CD4-positive, alpha-beta T cell treated with Interferon alpha-2 for 1 hour (primary cell): ENCODE measurements around the gene PRODH.
"Not testable (repeated sequence)": the region's sequence is repeated elsewhere in the genome, so short reads cannot be mapped to it uniquely, and the experiment has no call there.

ENCODE experiments used
- DNase-seq, 2 donors: peaks; one replicate each; pipeline ENCODE4 v3.0.0-alpha.2; 2020 to 2022

Gene PRODH, protein sequence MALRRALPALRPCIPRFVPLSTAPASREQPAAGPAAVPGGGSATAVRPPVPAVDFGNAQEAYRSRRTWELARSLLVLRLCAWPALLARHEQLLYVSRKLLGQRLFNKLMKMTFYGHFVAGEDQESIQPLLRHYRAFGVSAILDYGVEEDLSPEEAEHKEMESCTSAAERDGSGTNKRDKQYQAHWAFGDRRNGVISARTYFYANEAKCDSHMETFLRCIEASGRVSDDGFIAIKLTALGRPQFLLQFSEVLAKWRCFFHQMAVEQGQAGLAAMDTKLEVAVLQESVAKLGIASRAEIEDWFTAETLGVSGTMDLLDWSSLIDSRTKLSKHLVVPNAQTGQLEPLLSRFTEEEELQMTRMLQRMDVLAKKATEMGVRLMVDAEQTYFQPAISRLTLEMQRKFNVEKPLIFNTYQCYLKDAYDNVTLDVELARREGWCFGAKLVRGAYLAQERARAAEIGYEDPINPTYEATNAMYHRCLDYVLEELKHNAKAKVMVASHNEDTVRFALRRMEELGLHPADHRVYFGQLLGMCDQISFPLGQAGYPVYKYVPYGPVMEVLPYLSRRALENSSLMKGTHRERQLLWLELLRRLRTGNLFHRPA

DNA sequence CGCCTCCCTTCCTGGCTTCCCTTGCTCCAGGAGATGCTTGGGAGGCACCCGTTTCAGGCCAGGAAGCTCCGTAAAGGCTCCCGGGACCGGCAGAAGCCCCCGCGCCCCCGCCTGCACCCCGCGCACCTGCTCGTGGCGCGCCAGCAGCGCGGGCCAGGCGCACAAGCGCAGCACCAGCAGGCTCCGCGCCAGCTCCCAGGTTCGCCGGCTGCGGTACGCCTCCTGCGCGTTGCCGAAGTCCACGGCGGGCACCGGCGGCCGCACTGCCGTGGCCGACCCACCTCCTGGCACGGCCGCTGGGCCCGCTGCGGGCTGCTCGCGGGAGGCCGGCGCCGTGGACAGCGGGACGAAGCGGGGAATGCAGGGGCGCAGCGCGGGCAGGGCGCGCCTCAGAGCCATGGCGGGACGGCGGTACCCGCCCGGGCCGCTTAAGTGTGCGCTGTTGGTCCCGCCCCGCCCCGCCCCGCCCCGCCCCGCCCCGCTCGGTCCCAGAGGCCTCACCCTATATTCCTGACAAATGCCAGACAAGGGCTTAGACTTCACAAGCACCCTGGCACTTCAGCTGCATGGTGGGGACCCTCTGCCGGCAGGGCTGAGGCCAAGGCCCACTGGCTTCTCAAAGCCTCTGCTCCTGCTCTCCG lies at the start of gene PRODH:
Gene PRODH, minus strand, starts transcription at position 405 of the 641 bp plus-strand sequence. Its CDS starts 6 bp downstream, at position 399.
- no peak for DNase-seq

GRCh38 chr22:18985780-18986179 lies 49.7 kb upstream of the PRODH start:
- no peak for DNase-seq

DNA sequence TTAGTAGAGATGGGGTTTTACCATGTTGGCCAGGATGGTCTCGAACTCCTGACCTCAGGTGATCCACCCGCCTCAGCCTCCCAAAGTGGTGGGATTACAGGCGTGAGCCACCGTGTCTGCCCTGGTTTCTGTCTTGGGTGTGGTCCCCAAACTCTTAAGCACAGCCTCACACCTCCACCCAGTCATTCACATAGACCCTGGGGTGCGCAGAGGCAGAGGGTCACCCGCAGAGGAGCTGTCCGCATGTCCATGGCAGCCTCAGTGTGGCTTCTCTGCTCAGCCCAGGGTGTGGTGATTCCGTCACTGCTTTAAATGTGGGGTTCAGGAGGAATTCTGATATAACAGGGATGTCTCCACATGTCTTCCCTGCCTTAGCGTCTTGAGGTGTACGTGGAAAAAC lies 48.5 kb upstream of the PRODH start:
- no peak for DNase-seq

DNA sequence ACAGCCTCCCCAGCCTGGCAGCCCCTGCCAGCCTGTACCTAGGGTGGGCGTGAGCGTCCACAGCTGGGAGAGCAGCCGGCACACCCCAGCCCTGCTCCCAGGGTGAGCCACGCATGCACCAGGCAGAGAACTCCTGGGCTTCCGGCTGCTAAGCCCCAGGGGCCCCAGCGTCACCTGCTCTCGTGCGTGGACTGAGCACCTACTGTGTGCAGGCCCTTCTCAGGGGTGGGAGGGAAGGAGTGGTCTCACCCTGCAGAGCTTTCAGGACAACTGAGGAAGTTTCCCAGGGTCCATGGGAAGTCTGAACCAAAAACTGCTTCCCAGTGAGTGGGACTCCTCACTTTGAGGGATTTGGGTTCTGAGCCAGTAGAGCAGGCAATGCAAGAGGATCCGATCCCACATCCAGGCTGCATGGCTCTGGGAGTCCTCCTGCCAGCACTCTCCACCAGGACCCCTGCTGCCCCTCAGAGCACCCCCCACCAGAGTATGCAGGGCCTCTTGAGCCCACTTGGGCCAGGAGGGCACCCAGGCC lies 47.1 kb upstream of the PRODH start:
- no peak for DNase-seq

DNA sequence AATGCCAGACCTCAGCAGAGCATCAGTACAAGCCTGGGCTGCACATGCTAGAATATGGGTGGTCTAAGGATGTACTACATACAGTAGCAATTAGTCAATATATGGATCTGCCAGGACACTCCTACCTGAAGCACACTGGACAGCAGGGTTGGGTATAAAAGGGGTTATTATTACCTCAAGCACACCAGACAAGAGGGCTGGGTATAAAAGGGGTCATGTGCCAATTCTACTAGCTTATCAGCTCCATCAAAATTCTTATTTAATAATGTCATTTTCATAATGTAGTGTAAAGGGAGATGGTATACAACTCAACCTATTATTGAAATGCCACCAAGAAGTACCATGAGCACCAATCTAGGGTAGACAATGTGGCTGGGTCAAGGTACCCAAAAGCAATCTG lies 44.7 kb upstream of the PRODH start:
- DNase-seq: no peak

DNA sequence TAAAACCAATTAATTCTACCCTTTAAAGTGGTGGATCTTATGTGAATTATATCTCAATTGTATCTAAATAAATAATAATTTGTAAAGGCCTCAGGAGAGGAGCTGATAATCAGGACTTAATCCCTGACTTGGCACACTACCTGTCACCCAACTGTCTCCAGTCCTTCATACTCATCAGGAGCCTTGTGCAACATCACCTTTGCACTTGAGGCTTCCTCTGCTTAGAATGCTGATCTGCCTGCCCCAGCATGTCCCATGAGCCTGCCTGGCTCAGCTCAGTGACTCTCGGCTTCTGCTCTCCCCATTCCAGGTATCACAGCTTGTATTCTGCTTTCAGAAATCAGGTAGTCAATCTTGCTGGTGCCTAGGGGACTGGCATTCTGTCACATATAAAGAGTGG lies 43.9 kb upstream of the PRODH start:
- DNase-seq: no peak

DNA sequence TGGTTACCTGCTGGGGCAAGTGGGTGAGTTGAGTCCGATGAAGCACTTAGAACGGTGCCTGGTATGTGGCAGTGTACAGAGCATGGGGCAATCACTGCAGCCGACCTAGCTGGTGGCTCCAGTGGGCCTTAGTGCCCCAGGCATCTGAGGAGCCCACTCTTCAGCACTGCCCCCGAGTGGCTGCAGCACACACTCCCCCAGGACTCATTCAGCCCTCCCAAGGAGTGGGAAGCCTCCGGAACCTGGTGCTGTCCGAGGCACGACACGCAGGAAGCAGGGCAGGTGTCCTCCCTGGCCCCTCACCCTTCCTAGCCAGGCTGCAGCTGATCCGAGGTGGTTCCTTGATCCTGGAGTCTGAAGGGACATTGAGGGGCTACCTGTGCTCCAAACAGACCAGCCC lies 42.4 kb upstream of the PRODH start:
- DNase-seq: no peak

GRCh38 chr22:18977824-18978425 lies 41.8 kb upstream of the PRODH start:
- no peak for DNase-seq

DNA sequence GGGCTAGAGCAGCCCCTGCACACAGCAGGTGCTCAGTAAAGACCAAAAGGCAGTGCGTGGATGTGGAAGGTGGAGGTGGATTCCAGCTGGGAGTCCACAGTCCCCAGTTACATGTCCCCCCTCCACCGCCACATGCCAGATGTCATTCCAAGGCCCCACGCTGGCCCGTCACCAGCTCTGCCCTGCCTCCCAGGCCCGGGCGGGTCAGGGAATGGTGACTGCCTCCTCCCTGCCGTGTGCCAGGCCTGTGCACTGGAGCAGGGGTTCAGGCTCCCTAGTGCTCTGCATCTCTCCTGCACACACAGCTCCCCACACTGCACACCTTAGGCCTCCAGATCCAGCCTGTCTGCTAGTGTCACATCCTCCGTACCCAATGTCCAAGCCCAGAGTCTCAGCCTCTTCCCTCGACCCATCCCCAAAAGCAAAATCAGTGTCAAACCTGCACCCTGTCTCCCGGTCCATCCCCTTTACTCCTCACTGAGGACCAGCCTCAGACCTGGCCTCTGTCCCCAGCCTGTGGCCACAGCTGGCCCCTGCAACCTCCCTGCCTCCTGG lies 40.2 kb upstream of the PRODH start:
- no peak for DNase-seq

GRCh38 chr22:18975434-18976196 lies 39.5 kb upstream of the PRODH start:
- no peak for DNase-seq

DNA sequence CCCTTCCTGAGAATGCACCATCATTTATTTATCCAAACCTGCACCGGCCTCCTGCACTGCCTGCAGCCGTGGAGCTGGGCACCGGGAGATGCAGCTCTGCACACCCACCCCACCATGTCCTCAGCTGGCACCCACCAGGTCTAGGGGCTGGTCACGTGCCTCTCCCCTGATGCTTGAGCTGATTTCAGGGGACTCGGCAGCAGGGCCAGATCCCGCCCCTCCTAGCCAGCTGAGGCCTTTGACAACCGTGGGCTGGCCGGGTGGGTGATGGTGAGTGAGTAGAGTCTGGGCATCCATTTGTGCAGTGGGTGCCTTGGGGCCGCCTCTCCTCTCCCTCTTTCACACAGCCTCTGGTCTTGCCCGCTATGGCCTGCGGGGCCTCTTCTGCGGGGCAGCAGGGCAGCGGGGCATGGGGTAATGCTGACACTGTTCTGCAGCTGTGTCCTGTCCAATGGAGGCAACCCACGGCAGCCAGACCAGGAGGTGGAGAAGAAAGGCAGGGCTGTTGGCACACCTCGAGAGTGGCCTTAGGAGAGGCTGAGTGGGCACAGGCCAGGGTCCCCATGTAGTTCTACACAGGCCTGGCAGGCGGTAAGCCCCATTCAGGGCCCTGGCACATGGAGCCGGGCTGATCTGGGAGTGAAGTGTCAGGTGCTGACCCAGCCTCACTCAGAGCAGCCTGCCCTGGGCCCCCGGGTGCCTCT lies 38.5 kb upstream of the PRODH start:
- no peak for DNase-seq

DNA sequence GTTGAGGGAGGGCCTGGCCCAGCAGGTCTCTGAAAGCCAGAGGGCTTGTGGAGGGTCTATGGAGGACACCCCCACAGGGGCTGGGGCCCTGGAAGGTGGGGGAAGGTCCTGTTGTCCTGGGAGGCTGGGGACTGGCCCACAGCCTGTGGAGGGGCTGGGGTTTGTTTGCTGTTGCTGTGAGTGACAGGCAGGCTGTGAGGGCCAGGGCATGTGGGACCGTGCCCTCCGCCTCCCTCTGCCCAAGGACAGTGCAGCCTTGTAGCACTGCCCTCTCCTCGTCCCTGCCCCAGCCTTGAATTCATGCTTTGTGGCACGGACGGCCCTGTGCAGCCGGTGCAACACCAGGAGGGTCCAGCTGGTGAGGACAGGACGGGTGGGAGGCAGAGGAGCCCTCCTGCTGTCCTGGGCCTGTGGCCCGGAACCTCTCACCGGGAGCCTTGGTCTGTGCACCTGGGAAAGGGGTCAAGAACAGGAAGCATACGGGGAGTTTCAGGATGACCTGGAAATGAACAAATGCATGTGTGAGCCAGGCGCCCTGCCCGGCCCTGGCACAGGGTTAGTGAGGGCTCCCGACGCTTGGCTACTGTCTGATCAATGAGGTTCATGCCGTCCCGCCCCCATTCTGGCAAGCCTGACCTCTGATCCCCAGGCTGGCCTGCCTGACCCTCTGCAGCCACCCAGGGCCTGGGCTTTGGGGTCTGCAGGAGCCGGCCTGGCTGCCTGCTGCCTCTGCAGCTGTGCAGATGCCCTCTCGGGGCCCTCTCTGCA lies 37.4 kb upstream of the PRODH start:
- no peak for DNase-seq

DNA sequence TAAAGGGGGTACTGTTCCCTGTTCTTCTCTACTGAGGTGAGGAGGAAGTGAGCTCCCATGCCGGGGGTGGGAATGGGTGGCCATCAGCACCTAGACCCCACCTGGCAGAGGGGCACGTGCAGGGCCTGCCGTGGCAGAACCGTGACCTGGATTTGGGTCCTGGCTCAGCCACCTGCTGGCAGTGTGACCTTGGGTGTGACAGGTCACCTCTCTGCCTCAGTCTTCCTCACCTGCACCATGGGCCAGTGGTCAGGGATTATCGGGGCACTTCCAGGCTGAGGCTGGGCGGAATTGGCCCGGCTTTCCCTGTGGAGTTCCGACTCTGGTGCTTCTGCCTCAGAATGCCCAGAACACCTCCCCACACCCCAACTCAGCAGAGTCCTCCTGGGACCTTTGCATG lies 36.5 kb upstream of the PRODH start:
- not testable (repeated sequence) for DNase-seq

DNA sequence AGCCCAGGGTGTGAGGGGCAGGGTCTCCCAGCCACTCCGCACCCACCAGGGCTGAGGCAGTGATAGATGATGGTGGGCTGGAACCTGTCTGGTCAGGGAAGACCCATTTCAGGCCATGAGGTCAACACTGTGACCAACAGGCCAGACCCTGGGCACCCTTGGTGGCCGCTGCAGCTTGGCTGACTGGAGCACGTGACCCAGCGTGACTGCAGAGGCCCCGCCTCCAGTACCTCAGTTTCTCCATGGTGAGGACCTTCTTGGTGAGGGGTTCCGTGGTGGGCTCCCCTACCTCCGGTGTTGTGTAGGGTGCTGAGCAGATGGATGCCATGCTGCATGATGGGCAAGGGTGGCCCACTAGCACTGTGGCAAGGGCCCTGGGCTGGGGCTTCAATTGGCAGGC lies 35.9 kb upstream of the PRODH start:
- not testable (repeated sequence) for DNase-seq

DNA sequence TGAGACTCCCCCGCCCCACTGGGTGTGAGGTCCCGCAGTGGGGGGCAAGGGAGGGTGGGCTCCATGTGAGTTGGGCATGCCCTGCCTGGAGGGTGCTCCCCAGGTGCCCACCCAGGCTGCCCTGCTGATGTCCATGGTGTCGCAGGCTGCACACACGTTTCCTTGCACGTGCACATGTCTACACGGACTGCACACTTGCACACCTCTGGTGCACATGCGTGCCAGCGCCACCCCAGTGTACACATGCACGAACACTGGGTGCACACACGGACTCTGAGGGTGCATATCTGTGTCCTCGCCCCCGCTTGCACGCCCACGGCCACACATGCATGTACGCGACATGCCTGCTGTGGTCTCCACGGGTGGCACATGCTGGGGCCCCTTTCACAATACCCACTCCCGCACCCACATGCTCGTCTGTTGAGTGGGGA lies 35.2 kb upstream of the PRODH start:
- no peak for DNase-seq

DNA sequence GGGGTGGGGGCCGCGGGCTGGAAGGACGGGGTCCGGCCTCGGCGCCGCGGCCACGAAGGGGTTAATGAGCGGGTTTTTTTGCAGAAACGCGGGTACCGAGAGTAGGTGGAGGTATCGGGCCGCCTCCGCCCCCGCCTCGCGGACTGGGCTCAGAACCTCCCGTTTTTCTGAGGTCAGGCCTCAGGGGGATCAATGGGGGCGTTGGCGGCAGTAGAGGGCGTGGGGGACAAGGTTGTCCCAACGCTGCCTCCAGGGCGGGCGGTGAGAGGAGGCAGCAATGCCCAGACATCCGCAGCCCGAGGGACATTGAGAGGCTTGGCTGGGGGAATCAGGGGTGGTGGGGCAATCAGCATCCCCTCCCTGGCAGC lies 34.8 kb upstream of the PRODH start:
- no peak for DNase-seq

DNA sequence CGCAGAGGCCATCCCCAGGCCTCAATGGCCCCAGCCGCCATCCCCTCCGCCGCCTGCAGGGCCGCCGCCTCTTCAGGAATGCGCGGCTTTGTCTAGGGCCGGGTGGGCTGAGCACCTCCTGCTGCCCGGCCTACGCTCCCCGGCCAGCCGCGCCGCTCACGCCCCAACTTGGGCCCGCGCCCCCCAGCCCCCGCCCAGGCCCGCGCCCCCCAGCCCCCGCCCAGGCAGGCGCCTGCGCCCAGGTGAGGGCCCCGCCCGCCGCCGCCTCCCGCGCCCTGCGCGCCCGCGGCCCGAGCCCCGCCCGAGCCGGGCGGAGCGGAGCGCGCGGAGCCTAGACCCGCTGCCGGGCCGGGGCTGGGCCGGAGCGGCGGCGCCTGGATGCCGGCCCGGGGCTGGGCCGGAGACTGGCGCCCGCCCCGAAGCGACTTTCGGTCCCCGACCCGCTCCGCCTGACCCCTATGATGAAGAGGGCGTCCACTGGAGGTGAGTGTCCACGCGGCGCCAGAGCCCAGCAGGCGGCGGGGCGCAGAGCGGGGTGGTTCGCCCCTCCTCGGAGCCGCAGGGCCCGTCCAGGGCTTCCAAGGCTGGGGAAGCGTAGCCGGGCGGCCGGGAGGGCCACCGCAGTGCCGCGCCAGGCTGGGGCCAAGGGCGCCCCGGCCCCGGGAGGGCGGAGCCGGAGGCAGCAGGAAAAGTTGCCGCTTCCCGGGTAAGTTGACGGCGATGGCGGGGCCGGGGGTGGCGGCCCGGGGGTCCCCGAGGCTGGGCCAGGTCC lies 34.3 kb upstream of the PRODH start:
- no peak for DNase-seq

DNA sequence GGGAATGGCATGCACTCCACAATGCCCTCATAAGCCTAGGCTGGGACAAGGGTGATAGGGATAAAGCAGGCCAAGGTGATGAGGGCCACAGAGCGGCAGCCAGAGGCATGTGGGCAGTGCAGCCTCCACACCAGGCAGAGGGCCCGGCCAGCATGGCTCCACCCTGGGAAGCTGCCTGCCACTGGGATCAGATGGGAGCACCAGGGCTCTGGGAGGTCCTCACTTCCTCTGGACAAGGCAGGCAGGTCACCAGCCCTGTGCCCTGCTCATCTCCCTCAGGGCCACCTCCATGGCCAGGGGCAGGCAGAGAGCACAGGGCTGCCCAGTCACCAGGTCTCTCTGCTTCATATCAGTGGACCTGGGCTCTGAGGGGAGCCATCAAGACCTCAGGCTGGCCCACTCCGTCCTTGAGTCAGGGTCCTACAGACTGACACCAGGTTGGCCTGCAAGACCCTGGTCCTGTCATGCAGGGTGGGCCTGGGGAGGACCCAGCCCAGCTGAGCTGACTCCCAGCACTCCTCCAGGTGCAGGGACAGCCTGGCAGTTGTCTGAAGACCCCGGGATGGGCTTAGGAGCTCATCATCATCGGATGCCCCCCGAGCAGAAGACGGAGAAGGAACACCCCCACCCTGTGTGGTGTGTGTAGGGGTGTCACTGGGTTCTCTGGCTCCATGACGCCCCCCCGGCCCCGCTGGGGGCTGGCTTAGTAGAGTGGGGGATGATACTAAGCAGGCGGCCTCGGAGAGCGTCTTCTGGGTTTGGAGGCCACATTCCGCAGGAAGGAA lies 33.3 kb upstream of the PRODH start:
- DNase-seq: not testable (repeated sequence)
